Nephron (organoid): ENCODE data around the gene CAMK2G.

ENCODE experiments used
- H3K27ac Mint-ChIP-seq, 3 experiments: 2 replicates each; pipeline ENCODE4 v1.8.0; 2020; ENCODE audit warnings: mixed read lengths in 3 of 3, mild to moderate bottlenecking in 2 of 3, moderate library complexity in 1 of 3
- H3K27me3 Mint-ChIP-seq: 2 replicates; pipeline ENCODE4 v1.8.0; 2021; ENCODE audit warnings: low read depth, mild to moderate bottlenecking, moderate library complexity, mixed read lengths
- H3K36me3 Mint-ChIP-seq: 2 replicates; pipeline ENCODE4 v1.8.0; 2020; ENCODE audit warnings: low read depth, mixed read lengths
- H3K4me1 Mint-ChIP-seq: 2 replicates; pipeline ENCODE4 v1.8.0; 2020; ENCODE audit warnings: mixed read lengths
- H3K4me3 Mint-ChIP-seq, 3 experiments: 2 replicates each; pipeline ENCODE4 v1.8.0; 2020; ENCODE audit warnings: mild to moderate bottlenecking in 3 of 3, mixed read lengths in 3 of 3, moderate library complexity in 2 of 3
- H3K9me3 Mint-ChIP-seq: 2 replicates; pipeline ENCODE4 v1.8.0; 2020; ENCODE audit warnings: mixed read lengths
- CTCF ChIP-seq, 3 experiments: fragments of 200-600 bp; sonication (generic); IDR thresholded peaks; one replicate each; pipeline ENCODE4 v1.5.0; 2021; ENCODE audit warnings: antibody characterized with exemption in 3 of 3; ENCODE audit not compliant: unreplicated experiment in 3 of 3

The CAMK2G gene

GRCh38 chr10:73803680-73804286 lies 70.6 kb downstream of the CAMK2G start:
- Mint-ChIP-seq H3K4me3 (no peak overlapping the region), H3K9me3 (no peaks in the 10 kb centered on the region), H3K4me1 (peaks cover 6% of the 10 kb centered on the region), H3K36me3 (peaks cover 56% of the 10 kb centered on the region), H3K27me3 (no peaks in the 10 kb centered on the region), H3K27ac (peak overlapping the region in 1 of 3 experiments; percentile 56)
- TF ChIP-seq CTCF (IDR thresholded peaks at IDR 0.05; ENCODE audit: unreplicated experiment in 3 of 3) = no peak

DNA sequence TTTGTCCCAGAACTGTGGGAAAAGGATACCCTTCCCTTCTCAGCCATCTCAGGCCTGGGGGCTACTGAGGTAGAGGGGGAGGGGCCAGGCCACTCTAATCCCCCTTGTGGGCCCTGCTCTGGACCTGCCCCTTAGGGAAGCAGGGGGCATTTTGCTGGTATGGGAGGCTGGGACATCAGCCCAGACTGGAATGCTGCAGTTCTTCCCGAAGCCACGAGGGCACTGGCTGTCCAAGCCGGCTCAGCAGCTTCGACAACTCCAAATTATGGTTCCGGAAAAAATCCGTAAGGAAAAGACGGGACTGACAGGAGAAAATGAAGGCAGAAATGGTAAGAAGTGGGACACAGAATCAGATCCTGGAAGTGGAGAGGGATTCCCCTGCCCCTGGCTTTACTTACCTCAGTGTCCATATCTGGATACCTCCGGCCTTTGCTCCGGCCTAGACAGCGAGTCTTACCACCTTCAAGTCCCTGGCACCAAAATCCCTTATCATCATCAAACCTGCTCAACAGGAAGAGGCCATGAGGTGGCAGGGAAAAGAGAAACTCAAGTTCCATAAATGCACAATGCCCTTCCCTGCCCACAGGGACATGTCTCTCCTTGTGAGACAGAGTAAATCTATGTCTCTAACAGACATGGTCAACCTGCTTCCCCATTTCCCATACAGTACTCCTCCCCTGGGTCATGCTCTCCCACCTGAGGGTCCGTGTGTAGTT lies 71.9 kb downstream of the CAMK2G start:
- no peak overlapping the region for H3K27ac Mint-ChIP-seq
- H3K9me3 Mint-ChIP-seq = no peaks in the 10 kb centered on the region
- no peaks in the 10 kb centered on the region for H3K27me3 Mint-ChIP-seq
- H3K36me3 Mint-ChIP-seq = peaks cover 58% of the 10 kb centered on the region
- H3K4me3 Mint-ChIP-seq = no peak overlapping the region
- H3K4me1 Mint-ChIP-seq = peaks cover 5% of the 10 kb centered on the region
- TF ChIP-seq CTCF (IDR thresholded peaks at IDR 0.05; ENCODE audit: unreplicated experiment in 3 of 3) = no peak

DNA sequence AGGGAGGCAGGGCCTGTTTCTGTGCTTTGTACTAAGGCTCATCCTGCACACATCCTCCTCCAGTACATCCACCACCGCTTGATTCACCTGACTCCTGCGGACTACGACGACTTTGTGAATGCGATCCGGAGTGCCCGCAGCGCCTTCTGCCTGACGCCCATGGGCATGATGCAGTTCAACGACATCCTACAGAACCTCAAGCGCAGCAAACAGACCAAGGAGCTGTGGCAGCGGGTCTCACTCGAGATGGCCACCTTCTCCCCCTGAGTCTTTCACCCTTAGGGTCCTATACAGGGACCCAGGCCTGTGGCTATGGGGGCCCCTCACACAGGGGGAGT lies 73.1 kb downstream of the CAMK2G start:
- Mint-ChIP-seq H3K27ac (no peak overlapping the region), H3K4me3 (no peak overlapping the region), H3K36me3 (peaks cover 50% of the 10 kb centered on the region), H3K4me1 (no peaks in the 10 kb centered on the region), H3K9me3 (no peaks in the 10 kb centered on the region), H3K27me3 (no peaks in the 10 kb centered on the region)
- TF ChIP-seq CTCF (IDR thresholded peaks at IDR 0.05; ENCODE audit: unreplicated experiment in 3 of 3) = no peak

- Mint-ChIP-seq H3K4me3 (no peak overlapping the region), H3K9me3 (no peaks in the 10 kb centered on the region), H3K27ac (no peak overlapping the region), H3K36me3 (peaks cover 48% of the 10 kb centered on the region), H3K4me1 (no peaks in the 10 kb centered on the region), H3K27me3 (no peaks in the 10 kb centered on the region)
- no peak for TF ChIP-seq CTCF (IDR thresholded peaks at IDR 0.05; ENCODE audit: unreplicated experiment in 3 of 3)
Measured at GRCh38 chr10:73800560-73801252, 73.6 kb downstream of the CAMK2G start.

DNA sequence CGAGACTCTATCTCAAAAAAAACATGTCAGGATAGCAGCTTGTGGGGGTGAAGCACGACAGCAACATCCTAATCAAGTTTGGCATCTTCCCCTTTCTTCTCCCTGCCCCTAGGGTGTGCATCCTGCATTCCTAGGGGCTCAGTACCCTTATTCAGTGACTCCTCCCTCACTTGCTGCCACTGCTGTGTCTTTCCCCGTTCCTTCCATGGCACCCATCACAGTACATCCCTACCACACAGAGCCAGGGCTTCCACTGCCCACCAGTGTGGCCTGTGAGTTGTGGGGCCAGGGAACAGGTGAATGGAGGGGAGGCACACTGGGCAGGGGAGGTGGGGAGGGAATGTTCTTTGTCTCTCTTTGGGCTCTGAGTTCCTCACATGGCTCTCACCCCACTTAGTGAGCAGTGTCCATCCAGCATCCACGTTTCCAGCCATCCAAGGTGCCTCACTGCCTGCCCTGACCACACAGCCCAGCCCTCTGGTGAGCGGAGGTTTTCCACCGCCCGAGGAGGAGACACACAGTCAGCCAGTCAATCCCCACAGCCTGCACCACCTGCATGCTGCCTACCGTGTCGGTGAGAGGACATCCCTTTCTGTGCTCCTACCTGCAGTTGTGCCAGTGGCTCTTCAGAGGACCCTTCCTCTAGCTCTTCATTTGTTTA lies 74.3 kb downstream of the CAMK2G start:
- Mint-ChIP-seq H3K4me1 (no peaks in the 10 kb centered on the region), H3K9me3 (no peaks in the 10 kb centered on the region), H3K4me3 (no peak overlapping the region), H3K27me3 (no peaks in the 10 kb centered on the region), H3K36me3 (peaks cover 50% of the 10 kb centered on the region), H3K27ac (no peak overlapping the region)
- no peak for TF ChIP-seq CTCF (IDR thresholded peaks at IDR 0.05; ENCODE audit: unreplicated experiment in 3 of 3)
